Measurements from ENCODE around the gene MS4A18.

MS4A18 gene

GRCh38 chr11:60782393-60783140 lies 58.0 kb downstream of the MS4A18 start:
- H3K36me3 ChIP-seq (ENCODE audit: control insufficient read depth, insufficient read depth, low read length), result no peaks in the 10 kb centered on the region
- H3K9me3 ChIP-seq (ENCODE audit: control insufficient read depth, low read length), result no peaks in the 10 kb centered on the region
- H3K27me3 ChIP-seq (ENCODE audit: control insufficient read depth, insufficient read depth, low read length), result no peaks in the 10 kb centered on the region
- H3K4me1 ChIP-seq (ENCODE audit: control insufficient read depth, insufficient read depth, low read length), result no peaks in the 10 kb centered on the region
- no peak overlapping the region for H3K4me3 ChIP-seq (ENCODE audit: low read length)
- no peak overlapping the region for H3K9ac ChIP-seq (ENCODE audit: low read length)

- H3K4me3 ChIP-seq (ENCODE audit: low read length), result no peak overlapping the region
Observed at GRCh38 chr11:60783141-60783484, 58.6 kb downstream of the MS4A18 start.

GRCh38 chr11:60783911-60784310 lies 59.4 kb downstream of the MS4A18 start:
- H3K4me3 ChIP-seq (ENCODE audit: low read length), result no peak overlapping the region
- H3K27me3 ChIP-seq (ENCODE audit: control insufficient read depth, insufficient read depth, low read length), result no peaks in the 10 kb centered on the region
- no peaks in the 10 kb centered on the region for H3K36me3 ChIP-seq (ENCODE audit: control insufficient read depth, insufficient read depth, low read length)
- no peak overlapping the region for H3K9ac ChIP-seq (ENCODE audit: low read length)
- no peaks in the 10 kb centered on the region for H3K9me3 ChIP-seq (ENCODE audit: control insufficient read depth, low read length)
- no peaks in the 10 kb centered on the region for H3K4me1 ChIP-seq (ENCODE audit: control insufficient read depth, insufficient read depth, low read length)

More at GRCh38 chr11:60783141-60783484, 58.6 kb downstream of the MS4A18 start:
- no peaks in the 10 kb centered on the region for H3K9me3 ChIP-seq (ENCODE audit: control insufficient read depth, low read length)
- no peak overlapping the region for H3K9ac ChIP-seq (ENCODE audit: low read length)
- no peaks in the 10 kb centered on the region for H3K36me3 ChIP-seq (ENCODE audit: control insufficient read depth, insufficient read depth, low read length)
- H3K27me3 ChIP-seq (ENCODE audit: control insufficient read depth, insufficient read depth, low read length), result no peaks in the 10 kb centered on the region
- no peaks in the 10 kb centered on the region for H3K4me1 ChIP-seq (ENCODE audit: control insufficient read depth, insufficient read depth, low read length)

GRCh38 chr11:60785136-60785535 lies 60.6 kb downstream of the MS4A18 start, which contains the start of gene MS4A10:
MS4A10 (plus strand) TSS chr11:60785333; CDS start chr11:60790336, 5,003 bp downstream.
- Histone ChIP-seq H3K4me3 (ENCODE audit: low read length) (no peak within 1 kb of the TSS), H3K27me3 (ENCODE audit: control insufficient read depth, insufficient read depth, low read length) (no peaks in the 10 kb centered on the region), H3K9ac (ENCODE audit: low read length) (no peak within 1 kb of the TSS)

GRCh38 chr11:60785806-60786361 lies 61.4 kb downstream of the MS4A18 start:
- Histone ChIP-seq H3K9ac (ENCODE audit: low read length) (no peak overlapping the region), H3K4me1 (ENCODE audit: control insufficient read depth, insufficient read depth, low read length) (no peaks in the 10 kb centered on the region), H3K36me3 (ENCODE audit: control insufficient read depth, insufficient read depth, low read length) (no peaks in the 10 kb centered on the region), H3K9me3 (ENCODE audit: control insufficient read depth, low read length) (no peaks in the 10 kb centered on the region), H3K27me3 (ENCODE audit: control insufficient read depth, insufficient read depth, low read length) (no peaks in the 10 kb centered on the region), H3K4me3 (ENCODE audit: low read length) (no peak overlapping the region)

More at GRCh38 chr11:60785136-60785535, 60.6 kb downstream of the MS4A18 start, which contains the start of gene MS4A10:
- no peaks in the 10 kb centered on the region for H3K4me1 ChIP-seq (ENCODE audit: control insufficient read depth, insufficient read depth, low read length)
- no peaks in the 10 kb centered on the region for H3K9me3 ChIP-seq (ENCODE audit: control insufficient read depth, low read length)
- H3K36me3 ChIP-seq (ENCODE audit: control insufficient read depth, insufficient read depth, low read length), result no peaks in the 10 kb centered on the region

- Histone ChIP-seq H3K4me3 (ENCODE audit: low read length) (no peak overlapping the region), H3K27me3 (ENCODE audit: control insufficient read depth, insufficient read depth, low read length) (no peaks in the 10 kb centered on the region), H3K4me1 (ENCODE audit: control insufficient read depth, insufficient read depth, low read length) (no peaks in the 10 kb centered on the region), H3K9ac (ENCODE audit: low read length) (no peak overlapping the region), H3K9me3 (ENCODE audit: control insufficient read depth, low read length) (no peaks in the 10 kb centered on the region), H3K36me3 (ENCODE audit: control insufficient read depth, insufficient read depth, low read length) (no peaks in the 10 kb centered on the region)
Observed at GRCh38 chr11:60786811-60787567, 62.5 kb downstream of the MS4A18 start.

GRCh38 chr11:60788401-60789125 lies 64.0 kb downstream of the MS4A18 start:
- no peaks in the 10 kb centered on the region for H3K36me3 ChIP-seq (ENCODE audit: control insufficient read depth, insufficient read depth, low read length)

GRCh38 chr11:60790726-60791125 lies 66.2 kb downstream of the MS4A18 start:
- no peak overlapping the region for H3K4me3 ChIP-seq (ENCODE audit: low read length)
- no peaks in the 10 kb centered on the region for H3K9me3 ChIP-seq (ENCODE audit: control insufficient read depth, low read length)
- no peaks in the 10 kb centered on the region for H3K36me3 ChIP-seq (ENCODE audit: control insufficient read depth, insufficient read depth, low read length)
- no peak overlapping the region for H3K9ac ChIP-seq (ENCODE audit: low read length)
- H3K4me1 ChIP-seq (ENCODE audit: control insufficient read depth, insufficient read depth, low read length), result no peaks in the 10 kb centered on the region
- no peaks in the 10 kb centered on the region for H3K27me3 ChIP-seq (ENCODE audit: control insufficient read depth, insufficient read depth, low read length)

More at GRCh38 chr11:60788401-60789125, 64.0 kb downstream of the MS4A18 start:
- no peaks in the 10 kb centered on the region for H3K9me3 ChIP-seq (ENCODE audit: control insufficient read depth, low read length)
- H3K27me3 ChIP-seq (ENCODE audit: control insufficient read depth, insufficient read depth, low read length), result no peaks in the 10 kb centered on the region
- no peaks in the 10 kb centered on the region for H3K4me1 ChIP-seq (ENCODE audit: control insufficient read depth, insufficient read depth, low read length)
- no peak overlapping the region for H3K4me3 ChIP-seq (ENCODE audit: low read length)
- no peak overlapping the region for H3K9ac ChIP-seq (ENCODE audit: low read length)

- H3K4me1 ChIP-seq (ENCODE audit: control insufficient read depth, insufficient read depth, low read length), result no peaks in the 10 kb centered on the region
- H3K27me3 ChIP-seq (ENCODE audit: control insufficient read depth, insufficient read depth, low read length), result no peaks in the 10 kb centered on the region
- H3K9me3 ChIP-seq (ENCODE audit: control insufficient read depth, low read length), result no peaks in the 10 kb centered on the region
- H3K4me3 ChIP-seq (ENCODE audit: low read length), result no peak overlapping the region
- no peak overlapping the region for H3K9ac ChIP-seq (ENCODE audit: low read length)
- H3K36me3 ChIP-seq (ENCODE audit: control insufficient read depth, insufficient read depth, low read length), result no peaks in the 10 kb centered on the region
Observed at GRCh38 chr11:60791153-60791933, 66.8 kb downstream of the MS4A18 start.

- H3K4me3 ChIP-seq (ENCODE audit: low read length), result no peak overlapping the region
Observed at GRCh38 chr11:60792521-60792920, 68.0 kb downstream of the MS4A18 start.

More at GRCh38 chr11:60792521-60792920, 68.0 kb downstream of the MS4A18 start:
- Histone ChIP-seq H3K4me1 (ENCODE audit: control insufficient read depth, insufficient read depth, low read length) (no peaks in the 10 kb centered on the region), H3K36me3 (ENCODE audit: control insufficient read depth, insufficient read depth, low read length) (no peaks in the 10 kb centered on the region), H3K27me3 (ENCODE audit: control insufficient read depth, insufficient read depth, low read length) (peaks cover 3% of the 10 kb centered on the region), H3K9ac (ENCODE audit: low read length) (no peak overlapping the region), H3K9me3 (ENCODE audit: control insufficient read depth, low read length) (no peaks in the 10 kb centered on the region)
